DND-41 (cell line): Measurements from ENCODE around the gene CYB561.

Experiments used
- EZH2 ChIP-seq: IDR thresholded peaks from 3 replicates; pipeline ENCODE4 v1.6.1; 2012; ENCODE audit warnings: borderline replicate concordance, low read depth, mild to moderate bottlenecking, moderate library complexity, low read length, inconsistent platforms; ENCODE audit not compliant: severe bottlenecking
- TF ChIP-seq, protein P1 (sequence below): IDR thresholded peaks from 2 replicates; pipeline ENCODE4 v1.5.1; 2012; ENCODE audit warnings: borderline replicate concordance, low read length, moderate library complexity, mild to moderate bottlenecking; ENCODE audit not compliant: poor library complexity, severe bottlenecking; ENCODE audit errors: extremely low read depth

- TF ChIP-seq, protein P1, sequence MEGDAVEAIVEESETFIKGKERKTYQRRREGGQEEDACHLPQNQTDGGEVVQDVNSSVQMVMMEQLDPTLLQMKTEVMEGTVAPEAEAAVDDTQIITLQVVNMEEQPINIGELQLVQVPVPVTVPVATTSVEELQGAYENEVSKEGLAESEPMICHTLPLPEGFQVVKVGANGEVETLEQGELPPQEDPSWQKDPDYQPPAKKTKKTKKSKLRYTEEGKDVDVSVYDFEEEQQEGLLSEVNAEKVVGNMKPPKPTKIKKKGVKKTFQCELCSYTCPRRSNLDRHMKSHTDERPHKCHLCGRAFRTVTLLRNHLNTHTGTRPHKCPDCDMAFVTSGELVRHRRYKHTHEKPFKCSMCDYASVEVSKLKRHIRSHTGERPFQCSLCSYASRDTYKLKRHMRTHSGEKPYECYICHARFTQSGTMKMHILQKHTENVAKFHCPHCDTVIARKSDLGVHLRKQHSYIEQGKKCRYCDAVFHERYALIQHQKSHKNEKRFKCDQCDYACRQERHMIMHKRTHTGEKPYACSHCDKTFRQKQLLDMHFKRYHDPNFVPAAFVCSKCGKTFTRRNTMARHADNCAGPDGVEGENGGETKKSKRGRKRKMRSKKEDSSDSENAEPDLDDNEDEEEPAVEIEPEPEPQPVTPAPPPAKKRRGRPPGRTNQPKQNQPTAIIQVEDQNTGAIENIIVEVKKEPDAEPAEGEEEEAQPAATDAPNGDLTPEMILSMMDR = no peak
- no peak for TF ChIP-seq EZH2
These were observed 14.5 kb downstream of the CYB561 start for GRCh38 chr17:63431618-63431938.
